ENCODE measurements around the gene GRIK3. TPM values are rescaled to one million over a fixed set of nuclear protein-coding genes. Genes with fewer than 3 reads are reported as not detected.

The GRIK3 gene
- total and polyA plus RNA-seq, 7 experiments from 2014 or later, result not detected

DNA sequence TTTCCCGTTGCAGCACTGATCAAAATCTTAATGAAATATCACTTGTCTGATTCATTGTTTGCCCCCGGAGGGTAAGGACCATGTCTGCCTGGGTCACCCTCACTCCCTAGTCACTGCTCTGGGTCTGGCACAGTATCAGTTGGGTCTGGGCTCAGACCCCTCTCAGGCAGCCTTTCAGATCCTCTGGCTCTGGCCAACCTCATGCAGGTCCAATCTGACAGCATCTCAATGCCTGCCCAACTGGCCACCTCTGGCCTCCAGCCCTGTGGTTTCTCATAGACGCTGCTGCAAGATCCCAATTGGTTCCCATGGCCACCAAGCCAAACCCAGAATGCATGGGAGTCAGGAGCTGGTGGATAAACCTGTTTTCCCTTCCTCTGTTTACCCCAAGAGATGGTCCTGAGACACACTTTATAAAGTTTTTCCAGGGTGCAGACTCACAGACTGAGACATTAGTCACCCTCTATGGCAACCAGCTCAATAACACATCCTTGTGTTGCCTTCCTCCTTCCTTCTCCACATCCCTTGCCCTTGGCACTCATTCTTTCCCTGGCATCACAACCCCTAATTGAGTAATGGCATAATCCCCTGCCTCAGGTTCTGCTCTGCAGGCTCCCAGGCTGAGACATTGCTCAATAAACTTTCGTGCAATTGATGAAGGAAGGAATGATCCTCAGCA lies 199.2 kb downstream of the GRIK3 start:
- Histone ChIP-seq H3K4me3 (ENCODE audit: low read length) (no peak overlapping the region), H3K27ac (ENCODE audit: low read depth, low read length) (no peak overlapping the region), H3K9me3 (ENCODE audit: control insufficient read depth in 2 of 3, low read length in 3 of 3) (no peaks in the 10 kb centered on the region), H3K4me1 (ENCODE audit: control insufficient read depth in 2 of 2, insufficient read depth in 2 of 2, low read length in 2 of 2) (no peaks in the 10 kb centered on the region), H3K27me3 (ENCODE audit: control insufficient read depth in 2 of 2, insufficient read depth in 2 of 2, low read length in 2 of 2) (no peaks in the 10 kb centered on the region), H3K36me3 (ENCODE audit: control insufficient read depth in 2 of 3, insufficient read depth in 3 of 3, low read length in 3 of 3) (no peaks in the 10 kb centered on the region)
- no peak overlapping the region for H3K27ac Mint-ChIP-seq
- H3K27me3 Mint-ChIP-seq, result peaks cover 0 to 58% (median 23%) of the 10 kb centered on the region in 5 donors
- ChIA-PET CTCF (no interaction called here), POLR2A (no interaction called here)
- no peak overlapping the region for H3K4me3 Mint-ChIP-seq
- peaks cover 0 to 1% (median 0%) of the 10 kb centered on the region in 7 donors for H3K4me1 Mint-ChIP-seq
- intact Hi-C loops (cut with micrococcal nuclease), result no loop called here
- H3K36me3 Mint-ChIP-seq, result no peaks in the 10 kb centered on the region
- ATAC-seq (no peak), DNase-seq (no peak)
- H3K9me3 Mint-ChIP-seq, result no peaks in the 10 kb centered on the region

DNA sequence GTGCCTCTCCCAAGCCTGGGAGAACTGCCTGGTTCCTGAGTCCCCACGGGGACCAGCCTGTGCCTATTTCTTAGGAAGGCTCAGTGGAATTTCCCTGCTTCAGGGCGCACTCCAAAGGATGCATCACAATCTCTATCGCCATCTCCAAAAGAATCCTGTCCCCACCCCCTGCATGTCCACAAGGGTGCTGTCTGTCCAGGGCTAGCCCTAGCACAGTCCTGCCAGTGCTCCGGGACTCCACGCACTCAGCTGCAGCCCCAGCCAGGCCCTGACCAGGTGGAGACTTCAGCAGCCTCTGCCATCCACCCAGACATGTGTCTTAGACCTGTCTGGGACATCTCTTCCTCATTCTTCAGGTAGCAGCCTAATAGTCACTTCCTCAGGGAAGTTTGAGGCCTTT lies 199.7 kb downstream of the GRIK3 start:
- H3K27ac Mint-ChIP-seq, result no peak overlapping the region
- peaks cover 0 to 62% (median 23%) of the 10 kb centered on the region in 5 donors for H3K27me3 Mint-ChIP-seq
- H3K9me3 Mint-ChIP-seq, result no peaks in the 10 kb centered on the region
- H3K27me3 ChIP-seq (ENCODE audit: control insufficient read depth in 2 of 2, insufficient read depth in 2 of 2, low read length in 2 of 2), result no peaks in the 10 kb centered on the region
- no peak overlapping the region for H3K4me3 Mint-ChIP-seq
- ChIA-PET POLR2A (no interaction called here), CTCF (no interaction called here)
- no peak for DNase-seq
- H3K4me1 ChIP-seq (ENCODE audit: control insufficient read depth in 2 of 2, insufficient read depth in 2 of 2, low read length in 2 of 2), result no peaks in the 10 kb centered on the region
- intact Hi-C loops (cut with micrococcal nuclease), result no loop called here
- peaks cover 0 to 3% (median 0%) of the 10 kb centered on the region in 7 donors for H3K4me1 Mint-ChIP-seq
- H3K9me3 ChIP-seq (ENCODE audit: control insufficient read depth in 2 of 3, low read length in 3 of 3), result no peaks in the 10 kb centered on the region
- H3K27ac ChIP-seq (ENCODE audit: low read depth, low read length), result no peak overlapping the region
- no peak for ATAC-seq
- no peaks in the 10 kb centered on the region for H3K36me3 Mint-ChIP-seq
- H3K4me3 ChIP-seq (ENCODE audit: low read length), result no peak overlapping the region
- no peaks in the 10 kb centered on the region for H3K36me3 ChIP-seq (ENCODE audit: control insufficient read depth in 2 of 3, insufficient read depth in 3 of 3, low read length in 3 of 3)

DNA sequence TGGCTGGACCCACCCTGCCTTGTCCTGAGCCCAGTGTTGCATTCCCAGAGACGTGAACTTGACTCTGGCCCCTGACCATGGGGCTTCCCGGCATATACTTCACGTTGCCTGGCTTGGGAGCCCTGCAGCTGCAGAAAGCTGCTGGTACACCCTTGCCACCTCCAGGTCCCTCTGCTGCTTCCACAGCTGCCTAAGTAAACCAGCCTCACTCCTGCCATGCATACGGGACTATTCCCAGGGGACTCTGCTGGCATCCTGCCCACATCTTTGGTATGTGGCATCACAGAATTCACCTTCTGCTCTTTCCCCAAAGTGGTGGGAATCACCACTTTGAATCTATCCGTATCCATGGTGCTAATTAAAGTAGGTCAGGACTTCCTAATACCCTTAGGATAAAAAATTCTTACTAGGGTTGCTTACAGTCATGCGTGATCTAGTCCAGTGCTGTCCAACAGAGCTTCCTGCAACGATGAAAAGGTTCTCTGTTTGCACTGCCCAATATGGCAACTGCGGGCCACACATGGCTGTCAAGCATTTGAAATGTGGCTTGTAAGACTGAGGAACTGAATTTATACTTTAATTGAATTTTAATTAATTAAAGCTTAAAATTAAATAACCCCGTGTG lies 203.0 kb downstream of the GRIK3 start:
- no peaks in the 10 kb centered on the region for H3K36me3 ChIP-seq (ENCODE audit: control insufficient read depth in 2 of 3, insufficient read depth in 3 of 3, low read length in 3 of 3)
- ChIA-PET CTCF (no interaction called here), POLR2A (no interaction called here)
- DNase-seq, result no peak
- no peak overlapping the region for H3K27ac ChIP-seq (ENCODE audit: low read depth, low read length)
- H3K9me3 ChIP-seq (ENCODE audit: control insufficient read depth in 2 of 3, low read length in 3 of 3), result no peaks in the 10 kb centered on the region
- H3K4me3 Mint-ChIP-seq, result no peak overlapping the region
- no peak for ATAC-seq
- no peaks in the 10 kb centered on the region for H3K27me3 ChIP-seq (ENCODE audit: control insufficient read depth in 2 of 2, insufficient read depth in 2 of 2, low read length in 2 of 2)
- H3K4me1 ChIP-seq (ENCODE audit: control insufficient read depth in 2 of 2, insufficient read depth in 2 of 2, low read length in 2 of 2), result no peaks in the 10 kb centered on the region
- no peak overlapping the region for H3K27ac Mint-ChIP-seq
- peaks cover 0 to 37% (median 14%) of the 10 kb centered on the region in 5 donors for H3K27me3 Mint-ChIP-seq
- H3K4me3 ChIP-seq (ENCODE audit: low read length), result no peak overlapping the region
- intact Hi-C loops (cut with micrococcal nuclease), result no loop called here
- peaks cover 0 to 2% (median 0%) of the 10 kb centered on the region in 7 donors for H3K4me1 Mint-ChIP-seq
- H3K9me3 Mint-ChIP-seq, result no peaks in the 10 kb centered on the region
- no peaks in the 10 kb centered on the region for H3K36me3 Mint-ChIP-seq

DNA sequence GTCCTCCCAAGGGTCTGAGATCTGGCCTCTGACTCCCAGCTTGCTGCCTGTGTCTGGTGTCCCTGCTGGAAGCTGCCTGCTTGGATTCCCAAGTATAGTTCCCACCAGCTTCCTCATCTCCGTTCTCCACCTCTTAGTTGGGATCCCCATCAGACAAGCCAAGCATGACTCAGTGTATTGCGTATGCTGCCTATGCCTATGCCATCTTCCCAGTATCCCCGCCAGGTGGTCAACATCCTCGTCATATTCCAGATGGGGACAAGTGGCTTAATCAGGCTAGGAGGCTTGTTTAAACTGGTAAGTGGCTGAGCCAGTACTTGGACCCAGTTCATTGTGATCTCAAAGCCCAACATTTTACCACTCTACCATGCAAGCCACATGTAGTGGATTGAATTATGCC lies 204.4 kb downstream of the GRIK3 start:
- no peak overlapping the region for H3K4me3 Mint-ChIP-seq
- no peaks in the 10 kb centered on the region for H3K36me3 Mint-ChIP-seq
- peaks cover 0 to 26% (median 14%) of the 10 kb centered on the region in 5 donors for H3K27me3 Mint-ChIP-seq
- no peaks in the 10 kb centered on the region for H3K27me3 ChIP-seq (ENCODE audit: control insufficient read depth in 2 of 2, insufficient read depth in 2 of 2, low read length in 2 of 2)
- peaks cover 0 to 2% (median 0%) of the 10 kb centered on the region in 7 donors for H3K4me1 Mint-ChIP-seq
- H3K9me3 Mint-ChIP-seq, result no peaks in the 10 kb centered on the region
- CTCF ChIA-PET, result no interaction called here
- H3K4me3 ChIP-seq (ENCODE audit: low read length), result no peak overlapping the region
- ATAC-seq (no peak), DNase-seq (no peak)
- no peaks in the 10 kb centered on the region for H3K9me3 ChIP-seq (ENCODE audit: control insufficient read depth in 2 of 3, low read length in 3 of 3)
- no peak overlapping the region for H3K27ac ChIP-seq (ENCODE audit: low read depth, low read length)
- H3K4me1 ChIP-seq (ENCODE audit: control insufficient read depth in 2 of 2, insufficient read depth in 2 of 2, low read length in 2 of 2), result no peaks in the 10 kb centered on the region
- no peak overlapping the region for H3K27ac Mint-ChIP-seq
- intact Hi-C loops (cut with micrococcal nuclease), result no loop called here
- POLR2A ChIA-PET, result no interaction called here
- H3K36me3 ChIP-seq (ENCODE audit: control insufficient read depth in 2 of 3, insufficient read depth in 3 of 3, low read length in 3 of 3), result no peaks in the 10 kb centered on the region

DNA sequence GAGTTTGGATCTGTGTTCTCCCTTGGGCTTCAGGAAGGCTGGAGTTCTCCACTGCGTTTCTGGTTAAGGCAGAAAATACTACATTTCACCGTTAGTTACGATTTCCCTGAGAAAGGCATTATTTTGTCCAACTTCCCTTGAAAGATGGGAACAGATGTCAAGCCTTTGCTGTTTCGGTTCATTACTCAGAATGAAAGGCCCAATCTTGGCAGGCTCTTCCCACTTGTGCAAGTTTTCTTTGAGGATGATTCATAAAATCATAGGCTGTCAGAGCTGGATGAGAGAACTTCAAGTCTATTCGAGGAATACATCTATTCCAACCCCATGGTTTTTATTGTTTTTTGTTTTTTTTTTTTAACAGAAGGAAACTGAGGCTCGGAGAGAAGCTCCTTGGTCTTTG lies 205.2 kb downstream of the GRIK3 start:
- Mint-ChIP-seq H3K4me3 (no peak overlapping the region), H3K36me3 (no peaks in the 10 kb centered on the region), H3K4me1 (peaks cover 0 to 2% (median 0%) of the 10 kb centered on the region in 7 donors), H3K27ac (no peak overlapping the region), H3K27me3 (peaks cover 0 to 23% (median 17%) of the 10 kb centered on the region in 5 donors), H3K9me3 (no peaks in the 10 kb centered on the region)
- intact Hi-C loops (cut with micrococcal nuclease), result no loop called here
- no peaks in the 10 kb centered on the region for H3K27me3 ChIP-seq (ENCODE audit: control insufficient read depth in 2 of 2, insufficient read depth in 2 of 2, low read length in 2 of 2)
- ChIA-PET POLR2A (no interaction called here), CTCF (no interaction called here)
- no peaks in the 10 kb centered on the region for H3K36me3 ChIP-seq (ENCODE audit: control insufficient read depth in 2 of 3, insufficient read depth in 3 of 3, low read length in 3 of 3)
- no peak overlapping the region for H3K4me3 ChIP-seq (ENCODE audit: low read length)
- no peaks in the 10 kb centered on the region for H3K4me1 ChIP-seq (ENCODE audit: control insufficient read depth in 2 of 2, insufficient read depth in 2 of 2, low read length in 2 of 2)
- ATAC-seq (no peak), DNase-seq (no peak)
- H3K9me3 ChIP-seq (ENCODE audit: control insufficient read depth in 2 of 3, low read length in 3 of 3), result no peaks in the 10 kb centered on the region
- no peak overlapping the region for H3K27ac ChIP-seq (ENCODE audit: low read depth, low read length)

DNA sequence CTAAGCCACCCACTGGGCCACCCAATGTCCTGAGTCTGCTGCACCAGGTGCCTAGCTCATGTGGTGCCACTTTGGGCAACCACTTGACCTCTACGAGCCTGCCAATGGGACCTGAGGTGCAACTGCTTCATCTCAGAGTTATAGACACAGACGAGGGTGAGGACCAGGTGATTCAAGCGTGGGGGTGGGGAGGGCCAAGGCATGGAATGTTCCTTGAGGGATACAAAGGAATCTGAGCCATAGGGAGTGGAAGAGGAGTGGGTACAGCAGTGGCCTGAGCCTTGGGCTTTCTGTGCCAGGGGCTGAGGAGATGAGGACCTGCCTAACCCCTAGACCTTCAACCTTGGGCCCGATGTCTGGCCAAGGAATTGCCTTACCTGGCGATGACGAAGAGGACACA lies 209.1 kb downstream of the GRIK3 start:
- Histone ChIP-seq H3K4me3 (ENCODE audit: low read length) (no peak overlapping the region), H3K27me3 (ENCODE audit: control insufficient read depth in 2 of 2, insufficient read depth in 2 of 2, low read length in 2 of 2) (no peaks in the 10 kb centered on the region), H3K9me3 (ENCODE audit: control insufficient read depth in 2 of 3, low read length in 3 of 3) (no peaks in the 10 kb centered on the region), H3K36me3 (ENCODE audit: control insufficient read depth in 2 of 3, insufficient read depth in 3 of 3, low read length in 3 of 3) (no peaks in the 10 kb centered on the region), H3K27ac (ENCODE audit: low read depth, low read length) (no peak overlapping the region), H3K4me1 (ENCODE audit: control insufficient read depth in 2 of 2, insufficient read depth in 2 of 2, low read length in 2 of 2) (no peaks in the 10 kb centered on the region)
- Mint-ChIP-seq H3K4me1 (peaks cover 0 to 2% (median 0%) of the 10 kb centered on the region in 7 donors), H3K4me3 (no peak overlapping the region), H3K27me3 (peaks cover 0 to 33% (median 22%) of the 10 kb centered on the region in 5 donors), H3K27ac (no peak overlapping the region), H3K9me3 (no peaks in the 10 kb centered on the region), H3K36me3 (no peaks in the 10 kb centered on the region)
- intact Hi-C loops (cut with micrococcal nuclease), result no loop called here
- ATAC-seq, result no peak
- no peak for DNase-seq
- CTCF ChIA-PET, result no interaction called here
- POLR2A ChIA-PET, result no interaction called here

DNA sequence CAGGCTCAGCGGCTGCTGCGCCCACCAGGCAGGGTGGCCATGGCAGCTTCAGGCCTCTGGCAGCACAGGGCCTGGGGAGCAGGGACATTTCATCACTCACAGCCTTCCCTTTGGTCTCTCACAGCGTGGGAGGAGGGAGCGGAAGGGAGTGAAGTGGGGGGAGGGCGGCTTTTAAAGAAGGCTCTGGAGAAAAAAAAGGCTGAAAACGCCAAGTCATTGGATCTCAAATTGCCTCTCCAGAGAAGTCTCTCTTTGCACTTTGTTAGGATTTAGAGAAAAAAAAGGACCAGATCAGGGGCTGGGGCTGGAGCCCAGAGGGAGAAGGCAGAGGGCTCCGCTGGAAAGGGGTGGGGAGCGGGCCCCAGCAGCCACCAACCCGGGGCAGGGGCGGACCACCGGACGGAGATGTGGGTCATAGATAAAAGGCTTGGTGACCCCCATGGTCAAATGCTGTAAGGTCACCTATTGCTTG lies 209.9 kb downstream of the GRIK3 start:
- H3K27me3 ChIP-seq (ENCODE audit: control insufficient read depth in 2 of 2, insufficient read depth in 2 of 2, low read length in 2 of 2), result no peaks in the 10 kb centered on the region
- Mint-ChIP-seq H3K4me3 (no peak overlapping the region), H3K36me3 (no peaks in the 10 kb centered on the region), H3K4me1 (no peaks in the 10 kb centered on the region), H3K27me3 (peaks cover 0 to 31% (median 22%) of the 10 kb centered on the region in 5 donors), H3K27ac (no peak overlapping the region), H3K9me3 (no peaks in the 10 kb centered on the region)
- H3K27ac ChIP-seq (ENCODE audit: low read depth, low read length), result no peak overlapping the region
- no peaks in the 10 kb centered on the region for H3K9me3 ChIP-seq (ENCODE audit: control insufficient read depth in 2 of 3, low read length in 3 of 3)
- H3K36me3 ChIP-seq (ENCODE audit: control insufficient read depth in 2 of 3, insufficient read depth in 3 of 3, low read length in 3 of 3), result no peaks in the 10 kb centered on the region
- H3K4me3 ChIP-seq (ENCODE audit: low read length), result no peak overlapping the region
- intact Hi-C loops (cut with micrococcal nuclease), result no loop called here
- ChIA-PET CTCF (no interaction called here), POLR2A (no interaction called here)
- no peak for DNase-seq
- no peaks in the 10 kb centered on the region for H3K4me1 ChIP-seq (ENCODE audit: control insufficient read depth in 2 of 2, insufficient read depth in 2 of 2, low read length in 2 of 2)
- no peak for ATAC-seq

All from naive thymus-derived CD4-positive, alpha-beta T cell (primary cell).